Activated CD8-positive, alpha-beta memory T cell treated with anti-CD3 and anti-CD28 coated beads for 4 hours (primary cell): ENCODE results near the gene S100A12.
A peak's percentile ranks its signal among the peaks of the same experiment; 100 is the strongest.
"Not testable (repeated sequence)": the region's sequence is repeated elsewhere in the genome, so short reads cannot be mapped to it uniquely, and the experiment has no call there.

ENCODE experiments used
- DNase-seq, 2 donors: peaks; one replicate each; pipeline ENCODE4 v3.0.0-alpha.2; 2020; ENCODE audit warnings: low read depth in 2 of 2

The S100A12 gene

GRCh38 chr1:153375511-153375910 lies at the start of gene S100A12:
Gene S100A12 (minus strand): TSS chr1:153375621. CDS start chr1:153374592, 1,029 bp downstream.
- DNase-seq = no peak

- peak; percentile 15 to 34 for DNase-seq
Measured at GRCh38 chr1:153422450-153423068, 47.1 kb upstream of the S100A12 start.

- no peak for DNase-seq
Measured at GRCh38 chr1:153420306-153420705, 44.9 kb upstream of the S100A12 start.

- not testable (repeated sequence) for DNase-seq
Measured at GRCh38 chr1:153419436-153419793, 44.0 kb upstream of the S100A12 start.

GRCh38 chr1:153418758-153419435 lies 43.5 kb upstream of the S100A12 start:
- DNase-seq = not testable (repeated sequence)

GRCh38 chr1:153417136-153417888 lies 41.9 kb upstream of the S100A12 start:
- no peak for DNase-seq

- no peak for DNase-seq
Measured at GRCh38 chr1:153415850-153416570, 40.6 kb upstream of the S100A12 start, which contains the start of gene S100A7A. Gene S100A7A (plus strand): TSS chr1:153416520. CDS start chr1:153418083, 1,563 bp downstream.

- DNase-seq = not testable (repeated sequence)
Measured at GRCh38 chr1:153413961-153414360, 38.5 kb upstream of the S100A12 start.

- DNase-seq = not testable (repeated sequence)
Measured at GRCh38 chr1:153407274-153407673, 31.9 kb upstream of the S100A12 start.

GRCh38 chr1:153405825-153406599 lies 30.6 kb upstream of the S100A12 start:
- DNase-seq = not testable (repeated sequence)

GRCh38 chr1:153404768-153405167 lies 29.3 kb upstream of the S100A12 start:
- DNase-seq = peak in 1 of 2 donors; percentile 6

GRCh38 chr1:153404086-153404635 lies 28.7 kb upstream of the S100A12 start:
- DNase-seq = no peak

- DNase-seq = no peak
Measured at GRCh38 chr1:153403421-153404085, 28.1 kb upstream of the S100A12 start.

GRCh38 chr1:153402226-153402625 lies 26.8 kb upstream of the S100A12 start:
- no peak for DNase-seq

- DNase-seq = no peak
Measured at GRCh38 chr1:153401461-153401860, 26.0 kb upstream of the S100A12 start.

GRCh38 chr1:153400244-153400643 lies 24.8 kb upstream of the S100A12 start:
- no peak for DNase-seq

- DNase-seq = no peak
Measured at GRCh38 chr1:153399401-153400055, 24.1 kb upstream of the S100A12 start.

GRCh38 chr1:153397924-153398651 lies 22.7 kb upstream of the S100A12 start:
- DNase-seq = no peak
